ENCODE measurements around the gene PPP5C.
"Not testable (repeated sequence)": the region's sequence is repeated elsewhere in the genome, so short reads cannot be mapped to it uniquely, and the experiment has no call there.

DNA sequence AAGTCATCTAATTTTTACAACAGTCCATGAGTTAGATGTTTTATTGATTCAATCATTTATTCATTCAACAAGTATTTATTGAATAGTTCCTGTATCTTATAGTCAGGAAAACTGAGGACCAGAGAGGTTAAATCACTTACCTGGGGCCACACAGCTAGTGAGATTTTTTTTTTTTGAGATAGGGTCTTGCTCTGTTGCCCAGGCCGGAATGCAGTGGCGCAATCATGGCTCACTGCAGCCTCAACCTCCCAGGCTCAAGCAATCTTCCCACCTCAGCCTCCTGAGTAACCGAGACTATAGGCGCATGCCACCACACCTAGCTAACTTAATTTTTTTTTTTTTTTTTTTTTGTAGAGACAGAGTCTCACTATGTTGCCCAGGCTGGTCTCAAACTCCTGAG, 88.8 kb downstream of the PPP5C start:
- TF ChIP-seq, protein P1, sequence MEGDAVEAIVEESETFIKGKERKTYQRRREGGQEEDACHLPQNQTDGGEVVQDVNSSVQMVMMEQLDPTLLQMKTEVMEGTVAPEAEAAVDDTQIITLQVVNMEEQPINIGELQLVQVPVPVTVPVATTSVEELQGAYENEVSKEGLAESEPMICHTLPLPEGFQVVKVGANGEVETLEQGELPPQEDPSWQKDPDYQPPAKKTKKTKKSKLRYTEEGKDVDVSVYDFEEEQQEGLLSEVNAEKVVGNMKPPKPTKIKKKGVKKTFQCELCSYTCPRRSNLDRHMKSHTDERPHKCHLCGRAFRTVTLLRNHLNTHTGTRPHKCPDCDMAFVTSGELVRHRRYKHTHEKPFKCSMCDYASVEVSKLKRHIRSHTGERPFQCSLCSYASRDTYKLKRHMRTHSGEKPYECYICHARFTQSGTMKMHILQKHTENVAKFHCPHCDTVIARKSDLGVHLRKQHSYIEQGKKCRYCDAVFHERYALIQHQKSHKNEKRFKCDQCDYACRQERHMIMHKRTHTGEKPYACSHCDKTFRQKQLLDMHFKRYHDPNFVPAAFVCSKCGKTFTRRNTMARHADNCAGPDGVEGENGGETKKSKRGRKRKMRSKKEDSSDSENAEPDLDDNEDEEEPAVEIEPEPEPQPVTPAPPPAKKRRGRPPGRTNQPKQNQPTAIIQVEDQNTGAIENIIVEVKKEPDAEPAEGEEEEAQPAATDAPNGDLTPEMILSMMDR (conservative IDR thresholded peaks at IDR 0.05; ENCODE audit: low read length), result not testable (repeated sequence)
- TF ChIP-seq EZH2phosphoT487 (IDR thresholded peaks at IDR 0.05; ENCODE audit: borderline replicate concordance), result not testable (repeated sequence)
